ENCODE measurements around the gene B4GALNT1.
"Not testable (repeated sequence)": the region's sequence is repeated elsewhere in the genome, so short reads cannot be mapped to it uniquely, and the experiment has no call there.

The B4GALNT1 gene

DNA sequence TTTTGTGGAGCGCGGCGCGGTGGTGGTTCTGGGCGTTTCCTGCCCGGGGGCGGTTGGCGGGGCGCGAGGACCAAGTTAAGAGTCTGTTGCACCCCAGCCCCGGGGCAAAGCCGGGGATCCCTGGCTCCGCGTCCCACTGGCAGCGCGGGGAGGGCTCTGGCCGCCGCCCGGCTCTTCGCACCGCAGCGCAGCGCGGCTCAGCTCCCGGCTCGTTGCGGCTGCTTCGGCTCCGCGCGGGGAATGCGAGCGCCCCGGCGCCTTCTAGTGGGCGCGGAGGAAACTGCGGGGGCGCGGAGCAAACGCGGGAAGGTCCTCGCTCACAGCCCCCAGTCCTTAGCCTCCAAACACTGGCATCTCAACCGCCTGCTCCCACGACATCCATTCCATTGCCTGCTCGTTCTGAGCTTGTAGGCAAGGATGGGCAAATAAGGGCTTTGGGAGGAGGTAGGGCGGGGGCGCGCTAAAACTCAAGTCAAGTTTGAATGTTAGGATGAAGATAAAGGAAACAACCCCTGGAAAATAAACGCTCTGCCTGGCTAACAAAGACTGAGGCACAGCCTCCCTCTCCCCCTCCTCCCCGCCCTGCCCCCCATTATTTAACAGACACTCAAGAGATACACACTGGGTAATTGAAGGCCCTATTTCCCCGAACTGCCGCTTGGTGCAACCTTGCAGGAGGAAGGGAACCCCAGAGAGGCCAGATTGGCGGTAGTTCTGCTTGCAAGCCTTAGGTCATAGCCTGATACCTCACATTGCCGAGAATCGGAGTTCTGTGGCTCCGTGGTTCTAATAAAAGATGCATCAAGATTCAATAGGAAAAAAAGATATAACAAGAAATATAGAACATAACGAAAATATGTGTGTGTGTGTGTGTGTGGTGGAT is at the start of gene B4GALNT1:
Gene B4GALNT1 (minus strand): TSS at position 244 of the 883 bp plus-strand sequence. CDS start 1,069 bp downstream, outside the sequence.
- no peak for DNase-seq

DNA sequence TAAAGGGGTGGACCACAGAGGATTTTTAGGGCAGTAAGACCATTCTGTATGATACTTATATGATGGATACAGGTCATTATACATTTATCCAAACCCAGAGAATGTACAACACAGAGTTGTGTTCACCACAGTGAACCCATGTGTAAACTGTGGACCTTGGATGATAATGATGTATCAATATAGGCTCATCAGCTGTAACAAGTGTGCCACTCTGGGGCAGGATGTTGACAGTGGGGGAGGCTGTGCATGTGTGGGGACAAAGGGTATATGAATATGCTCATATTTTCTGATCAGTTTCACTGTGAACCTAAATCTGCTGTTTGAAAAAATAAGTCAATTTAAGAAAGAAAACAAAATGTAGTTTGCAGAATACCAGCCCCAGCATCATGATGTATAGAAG is 46.7 kb upstream of the B4GALNT1 start:
- no peak for DNase-seq

DNA sequence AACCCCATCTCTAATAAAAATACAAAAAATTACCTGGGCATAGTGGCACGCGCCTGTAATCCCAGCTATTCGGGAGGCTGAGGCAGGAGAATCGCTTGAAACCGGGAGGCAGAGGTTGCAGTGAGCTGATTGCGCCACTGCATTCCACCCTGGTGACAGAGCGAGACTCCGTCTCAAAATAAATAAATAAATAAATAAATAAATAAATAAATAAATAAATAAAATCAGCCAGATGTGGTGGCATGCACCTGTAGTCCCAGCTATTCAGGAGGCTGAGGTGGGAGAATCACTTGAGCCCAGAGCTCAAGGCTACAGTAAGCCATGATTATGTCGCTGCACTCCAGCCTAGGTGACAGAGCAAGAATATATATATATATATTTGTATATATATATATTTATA is 44.9 kb upstream of the B4GALNT1 start:
- not testable (repeated sequence) for DNase-seq

DNA sequence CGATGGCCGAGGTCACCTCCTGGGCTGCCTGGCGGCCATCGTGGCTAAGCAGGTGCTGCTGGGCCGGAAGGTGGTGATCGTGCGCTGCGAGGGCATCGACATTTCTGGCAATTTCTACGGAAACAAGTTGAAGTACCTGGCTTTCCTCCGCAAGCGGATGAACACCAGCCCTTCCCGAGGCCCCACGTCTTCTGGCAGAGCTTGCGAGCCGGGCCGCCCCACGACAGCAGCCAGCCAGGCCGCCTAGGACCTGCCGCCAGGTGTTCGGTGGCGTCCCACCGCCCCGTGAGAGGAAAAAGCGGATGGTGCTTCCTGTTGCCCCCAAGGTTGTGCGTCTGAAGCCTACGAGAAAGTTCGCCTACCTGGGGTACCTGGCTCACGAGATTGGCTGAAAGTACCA is 41.7 kb upstream of the B4GALNT1 start:
- DNase-seq: no peak

DNA sequence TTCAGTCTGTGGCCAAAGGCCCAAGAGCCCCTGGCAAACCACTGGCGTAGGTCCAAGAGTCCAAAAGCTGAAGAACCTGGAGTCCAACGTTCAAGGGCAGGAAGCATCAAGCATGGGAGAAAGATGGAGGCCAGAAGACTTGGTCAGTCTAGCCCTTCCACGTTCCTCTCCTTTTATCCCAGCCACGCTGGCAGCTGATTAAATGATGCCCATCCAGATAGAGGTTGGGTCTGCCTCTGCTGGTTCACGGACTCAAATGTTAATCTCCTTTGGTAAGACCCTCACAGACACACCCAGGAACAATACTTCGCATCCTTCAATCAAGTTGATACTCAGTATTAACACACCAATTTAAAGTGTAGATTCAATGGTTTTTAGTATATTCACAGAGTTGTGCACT is 39.8 kb upstream of the B4GALNT1 start:
- DNase-seq: no peak

DNA sequence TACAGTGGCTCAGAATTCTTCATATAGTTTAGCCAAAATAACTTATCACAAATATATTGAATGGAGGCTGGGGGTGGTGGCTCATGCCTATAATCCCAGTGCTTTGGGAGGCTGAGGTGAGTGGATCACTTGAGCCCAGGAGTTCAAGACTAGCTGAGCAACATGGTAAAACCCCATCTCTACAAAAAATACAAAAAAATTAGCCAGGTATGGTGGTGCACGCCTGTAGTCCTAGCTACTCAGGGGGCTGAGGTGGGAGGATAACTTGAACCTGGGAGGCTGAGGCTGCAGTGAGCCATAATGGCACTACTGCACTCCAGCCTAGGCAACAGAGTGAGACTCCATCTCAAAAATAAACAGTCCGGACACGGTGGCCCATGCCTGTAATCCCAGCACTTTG is 38.8 kb upstream of the B4GALNT1 start:
- DNase-seq: not testable (repeated sequence)

DNA sequence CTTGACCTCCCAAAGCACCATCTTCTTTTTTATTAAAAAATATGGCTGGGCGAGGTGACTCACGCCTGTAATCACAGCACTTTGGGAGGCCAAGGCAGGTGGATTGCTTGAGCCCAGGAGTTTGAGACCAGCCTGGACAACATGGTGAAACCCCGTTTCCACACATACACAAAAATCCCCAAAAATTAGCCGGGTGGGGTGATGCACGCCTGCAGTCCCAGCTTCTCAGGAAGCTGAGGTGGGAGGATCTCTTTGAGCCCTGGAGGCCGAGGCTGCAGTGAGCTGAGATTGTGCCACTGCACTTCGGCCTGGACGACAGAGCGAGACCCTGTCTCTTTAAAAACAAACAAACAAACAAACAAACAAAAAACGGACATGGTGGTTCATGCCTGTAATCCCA is 36.7 kb upstream of the B4GALNT1 start:
- DNase-seq: not testable (repeated sequence)

DNA sequence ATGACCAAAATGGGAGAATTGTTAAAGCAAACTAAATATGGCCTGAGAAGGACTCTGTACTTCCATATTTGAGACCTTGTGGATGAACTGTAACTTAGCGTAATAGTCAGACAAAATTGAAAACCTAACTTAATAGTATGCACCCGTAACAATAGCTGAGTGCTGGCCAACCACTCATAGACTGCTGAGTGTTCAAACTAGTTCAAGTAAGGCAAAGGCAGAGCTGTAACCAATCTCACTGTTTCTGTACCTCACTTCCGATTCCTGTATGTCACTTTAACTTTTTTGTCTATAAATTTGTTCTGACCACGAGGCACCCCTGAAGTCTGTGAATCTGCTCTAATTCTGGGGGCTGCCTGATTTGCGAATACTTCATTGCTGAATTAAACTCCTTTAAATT is 33.9 kb upstream of the B4GALNT1 start:
- DNase-seq: no peak

DNA sequence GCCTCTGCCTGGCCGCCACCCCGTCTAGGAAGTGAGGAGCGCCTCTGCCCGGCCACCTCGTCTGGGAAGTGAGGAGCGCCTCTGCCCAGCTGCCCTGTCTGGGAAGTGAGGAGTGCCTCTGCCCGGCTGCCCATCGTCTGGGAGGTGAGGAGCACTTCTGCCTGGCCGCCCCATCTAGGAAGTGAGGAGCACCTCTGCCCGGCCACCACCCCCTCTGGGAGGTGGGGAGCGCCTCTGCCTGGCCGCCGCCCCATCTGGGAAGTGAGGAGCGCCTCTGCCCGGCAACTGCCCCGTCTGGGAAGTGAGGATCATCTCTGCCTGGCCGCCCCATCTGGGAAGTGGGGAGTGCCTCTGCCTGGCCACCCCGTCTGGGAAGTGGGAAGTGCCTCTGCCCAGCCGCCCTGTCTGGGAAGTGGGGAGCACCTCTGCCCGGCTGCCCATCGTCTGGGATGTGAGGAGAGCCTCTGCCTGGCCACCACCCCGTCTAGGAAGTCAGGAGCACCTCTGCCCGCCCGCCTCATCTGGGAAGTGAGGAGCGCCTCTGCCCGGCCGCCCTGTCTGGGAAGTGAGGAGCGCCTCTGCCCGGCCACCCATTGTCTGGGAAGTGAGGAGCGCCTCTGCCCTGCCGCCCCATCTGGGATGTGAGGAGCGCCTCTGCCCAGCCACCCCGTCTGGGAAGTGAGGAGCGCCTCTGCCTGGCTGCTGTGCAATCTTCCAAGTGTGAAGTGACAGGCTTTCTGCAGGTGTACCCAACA is 32.2 kb upstream of the B4GALNT1 start:
- not testable (repeated sequence) for DNase-seq

DNA sequence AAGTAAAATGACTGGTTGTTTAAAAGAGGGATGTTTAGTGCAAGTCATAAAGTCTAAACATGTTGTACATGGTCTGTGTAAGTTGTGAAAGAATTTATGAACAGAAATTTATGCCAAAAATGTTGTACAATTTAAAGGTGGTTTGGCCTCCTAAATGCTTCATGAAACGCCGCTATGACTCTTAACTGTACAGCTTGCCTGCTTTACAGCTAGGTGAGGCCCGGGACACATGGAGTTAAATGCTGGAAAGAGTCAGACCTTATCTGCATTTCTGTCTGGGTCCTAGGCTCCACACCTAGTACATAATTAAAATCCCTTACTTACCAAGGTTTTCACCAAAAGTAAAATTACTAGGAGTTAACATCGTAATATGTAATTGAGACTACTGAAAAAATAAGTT is 28.4 kb upstream of the B4GALNT1 start:
- no peak for DNase-seq

DNA sequence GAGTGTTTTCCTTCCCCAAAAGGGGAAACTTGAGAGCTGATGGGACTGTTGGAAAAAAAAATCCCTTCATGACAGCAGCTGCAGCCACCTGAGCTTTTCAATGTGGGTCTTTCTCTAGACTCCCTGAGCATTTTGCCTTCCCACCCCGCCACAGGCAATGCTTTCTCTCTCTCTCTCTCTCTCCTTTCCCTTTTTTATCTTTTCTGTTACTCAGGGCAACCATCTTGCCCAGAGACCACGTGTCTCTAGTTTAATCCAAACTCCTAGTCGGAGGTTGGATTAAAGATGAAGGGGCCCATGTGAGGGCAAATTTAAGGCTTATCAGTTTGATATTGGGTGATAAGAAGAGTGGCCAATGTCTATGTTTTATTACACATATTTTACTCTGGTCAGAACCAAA is 25.9 kb upstream of the B4GALNT1 start:
- no peak for DNase-seq

DNA sequence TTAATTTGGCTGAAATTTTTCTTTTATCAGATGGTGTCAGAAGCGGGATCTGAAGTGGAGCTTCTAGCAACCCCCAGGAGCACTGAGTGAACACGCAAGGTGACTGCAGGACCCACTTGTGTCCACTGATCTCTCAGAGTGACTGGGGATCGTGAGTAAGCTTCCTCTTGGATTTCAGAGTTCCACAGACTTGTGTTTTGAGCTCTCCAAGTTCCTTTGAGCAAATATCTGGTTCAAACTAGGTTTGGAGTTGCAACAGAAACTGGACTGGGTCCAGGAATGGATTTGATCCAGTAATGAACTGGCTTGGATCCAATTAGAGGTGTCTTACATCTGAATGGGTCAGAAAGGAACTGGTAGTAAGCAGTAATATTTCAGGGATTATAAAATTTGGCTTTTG is 24.7 kb upstream of the B4GALNT1 start:
- DNase-seq: no peak

DNA sequence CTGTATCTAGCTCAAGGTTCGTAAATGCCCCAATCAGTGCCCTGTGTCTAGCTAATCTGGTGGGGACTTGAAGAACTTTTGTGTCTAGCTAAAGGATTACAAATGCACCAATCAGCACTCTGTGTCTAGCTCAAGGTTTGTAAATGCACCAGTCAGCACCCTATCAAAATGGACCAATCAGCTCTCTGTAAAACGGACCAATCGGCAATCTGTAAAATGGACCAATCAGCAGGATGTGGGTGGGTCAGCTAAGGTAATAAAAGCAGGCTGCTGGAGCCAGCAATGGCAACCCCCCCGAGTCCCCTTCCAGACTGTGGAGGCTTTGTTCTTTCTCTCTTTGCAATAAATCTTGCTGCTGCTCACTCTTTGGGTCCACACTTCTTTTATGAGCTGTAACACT is 23.4 kb upstream of the B4GALNT1 start:
- not testable (repeated sequence) for DNase-seq

DNA sequence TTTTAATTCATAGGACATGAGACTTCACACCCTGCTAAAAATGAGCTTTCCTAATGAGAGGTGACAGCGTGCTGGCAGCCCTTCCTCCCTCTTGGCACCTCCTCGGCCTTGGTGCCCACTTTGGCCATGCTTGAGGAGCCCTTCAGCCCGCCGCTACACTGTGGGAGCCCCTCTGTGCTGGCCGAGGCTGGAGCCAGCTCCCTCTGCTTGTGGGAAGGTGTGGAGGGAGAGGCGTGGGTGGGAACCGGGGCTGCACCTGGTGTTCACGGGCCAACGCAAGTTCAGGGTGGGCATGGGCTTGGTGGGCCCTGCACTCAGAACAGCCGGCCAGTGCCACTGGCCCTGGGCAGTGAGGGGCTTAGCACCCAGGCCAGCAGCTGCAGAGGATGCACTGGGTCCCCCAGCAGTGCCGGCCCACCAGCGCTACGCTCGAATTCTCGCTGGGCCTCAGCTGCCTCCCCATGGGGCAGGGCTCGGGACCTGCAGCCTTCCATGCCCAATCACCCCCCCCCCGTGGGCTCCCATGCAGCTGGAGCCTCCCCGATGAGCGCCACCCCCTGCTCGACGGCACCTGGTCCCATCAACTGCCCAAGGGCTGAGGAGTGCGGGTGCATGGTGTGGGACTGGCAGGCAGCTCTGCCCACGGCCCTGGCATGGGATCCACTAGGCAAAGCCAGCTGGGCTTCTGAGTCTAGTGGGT is 22.7 kb upstream of the B4GALNT1 start:
- DNase-seq: no peak

DNA sequence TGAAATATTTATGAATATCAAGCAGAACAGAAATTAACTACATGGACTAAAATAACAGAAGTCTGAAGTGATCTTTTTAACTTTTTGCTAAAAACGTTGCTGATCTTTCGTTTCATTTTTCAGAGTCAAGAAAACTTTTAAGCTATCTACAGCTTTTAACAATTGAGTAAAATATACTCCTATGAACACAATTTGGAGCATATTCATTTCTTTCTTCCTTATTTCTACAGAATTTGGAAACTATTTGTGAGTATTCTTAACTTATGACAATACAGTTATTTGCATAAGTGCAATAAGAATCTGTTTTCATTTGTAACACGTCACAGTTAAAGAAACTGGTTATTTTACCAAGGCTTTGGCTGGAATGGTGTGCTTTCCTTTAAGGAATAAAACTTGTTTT is 21.0 kb upstream of the B4GALNT1 start:
- no peak for DNase-seq

DNA sequence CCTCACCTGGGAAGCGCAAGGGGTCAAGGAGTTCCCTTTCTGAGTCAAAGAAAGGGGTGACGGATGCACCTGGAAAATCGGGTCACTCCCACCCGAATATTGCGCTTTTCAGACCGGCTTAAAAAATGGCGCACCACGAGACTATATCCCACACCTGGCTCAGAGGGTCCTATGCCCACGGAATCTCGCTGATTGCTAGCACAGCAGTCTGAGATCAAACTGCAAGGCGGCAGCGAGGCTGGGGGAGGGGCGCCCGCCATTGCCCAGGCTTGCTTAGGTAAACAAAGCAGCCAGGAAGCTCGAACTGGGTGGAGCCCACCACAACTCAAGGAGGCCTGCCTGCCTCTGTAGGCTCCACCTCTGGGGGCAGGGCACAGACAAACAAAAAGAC is 13.7 kb upstream of the B4GALNT1 start:
- not testable (repeated sequence) for DNase-seq

DNA sequence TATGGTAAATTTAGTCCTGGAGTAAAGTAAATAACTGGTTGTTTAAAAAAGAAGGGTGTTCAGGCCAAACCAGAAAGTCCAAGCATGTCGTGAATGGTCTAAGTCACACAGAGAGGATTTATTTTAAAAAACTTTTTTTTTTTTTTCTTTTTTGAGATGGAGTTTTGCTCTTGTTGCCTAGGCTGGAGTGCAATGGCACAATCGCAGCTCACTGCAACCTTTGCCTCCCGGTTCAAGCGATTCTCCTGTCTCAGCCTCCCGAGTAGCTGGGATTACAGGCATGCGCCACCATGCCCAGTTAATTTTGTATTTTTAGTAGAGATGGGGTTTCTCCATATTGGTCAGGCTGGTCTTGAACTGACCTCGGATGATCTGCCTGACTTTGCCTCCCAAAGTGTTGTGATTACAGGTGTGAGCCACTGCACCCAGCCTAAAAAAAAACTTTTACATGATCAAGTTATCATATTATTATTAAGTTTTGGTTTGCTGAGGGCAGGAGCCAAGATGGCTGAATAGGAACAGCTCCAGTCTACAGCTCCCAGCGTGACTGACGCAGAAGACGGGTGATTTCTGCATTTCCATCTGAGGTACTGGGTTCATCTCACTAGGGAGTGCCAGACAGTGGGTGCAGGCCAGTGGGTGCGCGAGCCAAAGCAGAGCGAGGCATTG is 13.1 kb upstream of the B4GALNT1 start:
- DNase-seq: not testable (repeated sequence)

DNA sequence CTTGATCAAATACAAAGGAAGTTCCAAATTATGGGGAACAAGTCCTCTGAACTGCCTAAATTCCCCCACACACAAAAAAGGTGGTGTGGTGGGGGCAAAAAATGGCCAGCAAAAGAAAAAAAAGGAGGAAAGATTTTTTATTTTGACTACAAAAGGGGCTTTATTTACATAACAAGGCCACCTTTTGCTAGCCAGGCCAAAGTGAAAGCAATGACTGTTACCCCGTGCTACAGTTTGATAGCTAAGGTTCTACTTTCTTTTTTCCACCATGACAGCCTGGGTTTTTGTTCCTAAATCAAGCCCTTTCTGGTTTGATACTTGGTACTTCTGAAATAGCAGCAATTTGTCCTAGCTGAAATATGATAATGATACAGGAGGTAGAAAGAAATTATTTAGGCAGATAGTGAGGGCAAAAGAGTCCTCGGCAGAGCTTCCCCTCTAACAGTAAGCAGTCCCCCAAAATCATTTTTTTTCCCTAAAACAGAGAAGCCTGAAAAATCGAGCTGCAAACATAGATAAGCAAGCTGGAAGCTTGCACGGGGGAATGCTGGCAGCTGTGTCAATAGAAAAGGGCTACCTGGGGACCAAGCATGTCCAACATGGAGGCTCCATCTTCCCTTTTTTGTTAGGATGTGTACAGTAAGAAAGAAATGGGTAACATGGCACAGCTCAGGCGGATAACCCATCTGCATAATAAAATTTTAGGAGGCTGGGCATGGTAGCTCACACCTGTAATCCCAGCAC is 8.9 kb upstream of the B4GALNT1 start:
- no peak for DNase-seq

DNA sequence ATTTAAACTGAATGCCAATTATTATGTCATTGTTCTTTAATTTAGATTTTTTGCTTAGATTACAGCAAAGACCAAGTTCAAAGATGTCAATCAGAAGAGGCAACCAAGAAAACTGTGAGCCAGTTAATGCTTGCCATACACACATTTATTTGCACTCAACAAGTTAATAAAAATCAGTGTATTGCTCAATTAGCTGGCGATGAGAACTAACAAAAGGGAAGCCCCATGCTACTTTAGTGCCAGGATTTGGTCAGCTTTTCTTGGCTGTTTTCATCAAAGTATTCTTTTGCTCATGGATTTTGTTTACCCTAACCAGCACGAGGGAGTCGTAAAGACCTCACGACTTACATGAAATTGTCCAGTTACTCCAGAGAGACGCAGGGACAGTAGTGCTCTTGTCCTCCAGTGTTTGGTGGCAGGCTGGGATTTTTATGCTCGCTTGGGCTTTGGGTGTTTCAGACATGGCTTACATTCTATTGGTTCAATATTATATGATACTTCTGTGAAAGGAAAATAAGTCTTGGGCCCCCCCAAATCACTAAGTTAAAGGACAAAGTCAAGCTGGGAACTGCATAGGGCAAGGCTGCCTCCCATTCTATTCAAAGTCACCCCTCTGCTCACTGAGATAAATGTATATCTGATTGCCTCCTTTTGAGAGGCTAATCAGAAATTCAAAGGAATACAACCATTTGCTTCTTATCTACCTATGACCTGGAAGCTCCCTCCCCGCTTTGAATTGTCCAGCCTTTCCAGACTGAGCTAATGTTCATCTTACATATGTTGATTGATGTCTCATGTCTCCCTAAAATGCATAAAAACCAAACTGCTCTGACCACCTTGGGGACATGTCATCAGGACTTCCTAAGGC is 7.4 kb upstream of the B4GALNT1 start:
- DNase-seq: no peak

DNA sequence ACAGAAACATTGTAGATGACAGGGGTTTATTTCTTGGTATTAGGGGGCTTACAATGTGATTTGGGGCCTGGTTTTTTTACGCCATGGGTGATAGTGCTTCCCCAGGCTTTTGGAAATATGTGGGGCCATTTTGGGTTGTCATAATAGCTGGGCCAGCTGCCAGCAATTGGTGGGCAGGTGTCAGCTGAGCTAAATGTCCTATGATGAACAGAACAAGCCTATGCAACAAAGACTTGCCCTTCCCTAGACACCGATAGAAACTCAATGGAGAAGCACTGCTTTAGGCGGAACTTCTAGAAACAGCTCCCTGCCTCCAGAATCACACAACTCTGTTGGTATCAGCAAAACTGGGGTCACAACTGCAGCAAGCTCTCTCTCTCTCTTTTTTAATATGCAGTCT is 5.1 kb upstream of the B4GALNT1 start:
- DNase-seq: no peak

DNA sequence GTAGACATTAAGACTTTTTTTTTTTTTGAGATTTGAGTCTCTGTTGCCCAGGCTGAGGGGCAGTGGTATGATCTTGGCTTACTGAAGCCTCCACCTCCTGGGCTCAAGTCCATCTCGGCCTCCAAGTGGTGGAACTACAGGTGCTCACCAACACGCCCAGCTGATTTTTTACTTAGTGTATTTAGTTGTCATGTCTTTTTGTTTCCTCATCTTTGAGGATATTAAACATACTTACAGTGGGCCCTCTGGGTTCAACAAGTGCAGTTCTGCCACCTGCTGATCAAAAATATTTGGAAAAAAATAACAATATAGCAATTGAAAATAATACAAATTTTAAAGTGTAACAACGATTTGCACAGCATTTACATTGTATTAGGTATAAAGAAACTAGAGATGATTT is 4.4 kb upstream of the B4GALNT1 start:
- DNase-seq: no peak

Measured in cortex of kidney (tissue), 1 donor.